GM10266 (cell line): ENCODE measurements around the gene THOC2.
A peak's percentile ranks its signal among the peaks of the same experiment; 100 is the strongest.

Experiments used
- DNase-seq: peaks from one replicate; pipeline ENCODE4 v3.0.0; 2012; ENCODE audit errors: extremely low spot score
- TF ChIP-seq, protein P1 (sequence below): IDR thresholded peaks from 2 replicates; pipeline ENCODE4 v1.5.1; 2012; ENCODE audit warnings: mild to moderate bottlenecking, low read depth; ENCODE audit not compliant: control insufficient read depth, insufficient read depth; ENCODE audit errors: missing control alignments

The THOC2 gene

DNA sequence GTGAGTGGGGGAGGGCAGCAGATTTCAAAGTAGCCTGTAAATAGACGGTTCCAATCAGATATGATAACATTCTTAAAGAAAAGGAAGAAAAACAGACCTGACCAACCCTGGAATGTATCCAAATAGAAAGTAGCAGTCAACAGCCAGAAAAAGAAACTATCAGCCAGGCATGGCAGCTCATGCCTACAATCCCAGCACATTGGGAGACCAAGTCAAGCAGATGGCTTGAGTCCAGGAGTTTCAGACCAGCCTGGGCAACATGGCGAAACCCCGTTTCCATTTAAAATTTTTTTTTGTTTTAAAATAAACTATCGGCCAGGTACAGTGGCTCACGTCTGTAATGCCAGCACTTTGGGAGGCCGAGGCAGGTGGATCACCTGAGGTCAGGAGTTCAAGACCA, 125.0 kb downstream of the THOC2 start:
- no peak for DNase-seq
- TF ChIP-seq, protein P1, sequence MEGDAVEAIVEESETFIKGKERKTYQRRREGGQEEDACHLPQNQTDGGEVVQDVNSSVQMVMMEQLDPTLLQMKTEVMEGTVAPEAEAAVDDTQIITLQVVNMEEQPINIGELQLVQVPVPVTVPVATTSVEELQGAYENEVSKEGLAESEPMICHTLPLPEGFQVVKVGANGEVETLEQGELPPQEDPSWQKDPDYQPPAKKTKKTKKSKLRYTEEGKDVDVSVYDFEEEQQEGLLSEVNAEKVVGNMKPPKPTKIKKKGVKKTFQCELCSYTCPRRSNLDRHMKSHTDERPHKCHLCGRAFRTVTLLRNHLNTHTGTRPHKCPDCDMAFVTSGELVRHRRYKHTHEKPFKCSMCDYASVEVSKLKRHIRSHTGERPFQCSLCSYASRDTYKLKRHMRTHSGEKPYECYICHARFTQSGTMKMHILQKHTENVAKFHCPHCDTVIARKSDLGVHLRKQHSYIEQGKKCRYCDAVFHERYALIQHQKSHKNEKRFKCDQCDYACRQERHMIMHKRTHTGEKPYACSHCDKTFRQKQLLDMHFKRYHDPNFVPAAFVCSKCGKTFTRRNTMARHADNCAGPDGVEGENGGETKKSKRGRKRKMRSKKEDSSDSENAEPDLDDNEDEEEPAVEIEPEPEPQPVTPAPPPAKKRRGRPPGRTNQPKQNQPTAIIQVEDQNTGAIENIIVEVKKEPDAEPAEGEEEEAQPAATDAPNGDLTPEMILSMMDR: no peak

GRCh38 chrX:123607270-123607669, 125.6 kb downstream of the THOC2 start:
- TF ChIP-seq, protein P1: no peak

GRCh38 chrX:123603491-123603890, 129.4 kb downstream of the THOC2 start:
- DNase-seq: no peak
- TF ChIP-seq, protein P1: no peak

More at GRCh38 chrX:123607270-123607669, 125.6 kb downstream of the THOC2 start:
- DNase-seq: no peak

DNA sequence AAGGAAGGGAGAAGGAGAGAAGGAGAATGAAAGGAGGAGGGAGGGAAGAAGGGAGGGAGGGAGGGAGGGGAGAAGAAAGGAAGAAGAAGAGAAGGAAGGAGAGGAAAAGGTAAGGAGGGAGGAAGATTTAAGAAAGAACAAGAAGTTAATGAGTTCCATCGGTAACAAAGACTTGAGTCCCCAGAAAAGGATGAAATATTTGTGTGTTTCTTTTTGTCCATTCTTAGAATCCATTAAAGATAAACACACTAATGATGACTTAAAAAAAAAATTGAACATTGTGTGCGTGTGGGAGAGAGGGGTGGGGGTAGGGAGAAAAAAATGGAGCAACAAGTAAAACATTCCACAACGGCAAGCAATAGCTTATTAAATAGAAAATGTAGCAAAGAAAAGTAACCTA, 131.4 kb downstream of the THOC2 start:
- TF ChIP-seq, protein P1: no peak
- DNase-seq: no peak

GRCh38 chrX:123600181-123600580, 132.7 kb downstream of the THOC2 start:
- DNase-seq: no peak

GRCh38 chrX:123590842-123591486, 141.9 kb downstream of the THOC2 start:
- peak; percentile 15 for DNase-seq
- TF ChIP-seq, protein P1: no peak

More at GRCh38 chrX:123600181-123600580, 132.7 kb downstream of the THOC2 start:
- TF ChIP-seq, protein P1: no peak

DNA sequence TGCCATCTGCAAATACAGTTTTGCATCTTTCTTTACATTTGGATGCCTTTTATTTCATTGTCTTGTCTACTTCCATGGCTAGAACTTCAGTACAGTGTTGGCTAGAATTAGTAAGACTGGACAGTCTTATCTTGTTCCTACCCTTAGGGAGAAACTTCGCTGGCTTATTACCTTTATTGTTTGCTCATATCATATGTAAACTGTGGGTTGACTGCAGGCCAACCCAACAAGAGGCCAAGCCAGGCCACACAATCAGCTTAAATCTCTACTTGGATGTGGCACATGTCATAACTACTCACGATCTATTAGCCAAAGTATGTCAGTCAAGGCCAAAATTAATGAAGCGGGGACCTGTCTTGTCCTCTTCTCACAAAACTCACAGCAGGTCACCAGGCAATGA, 144.1 kb downstream of the THOC2 start:
- TF ChIP-seq, protein P1: no peak

More for the DNA sequence above, 144.1 kb downstream of the THOC2 start:
- DNase-seq: no peak
